ENCODE measurements around the gene SPOUT1.

DNA sequence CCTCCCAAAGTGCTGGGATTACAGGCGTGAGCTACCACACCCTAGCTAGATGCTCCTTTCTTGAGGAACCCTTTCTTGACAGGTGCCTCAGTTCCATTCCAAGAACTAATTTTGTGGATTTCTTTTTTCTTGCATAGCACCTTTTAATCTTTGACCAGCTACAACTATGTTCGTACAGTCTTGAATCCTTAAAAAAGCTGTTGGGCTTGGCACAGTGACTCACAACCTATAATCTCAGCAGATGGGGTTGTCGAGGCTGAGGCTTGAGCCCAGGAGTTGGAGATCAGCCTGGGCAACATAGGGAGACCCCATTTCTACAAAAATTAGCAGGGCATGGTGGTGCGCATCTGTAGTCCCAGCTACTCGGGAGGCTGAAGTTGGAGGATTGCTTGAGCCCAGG lies 56.5 kb downstream of the SPOUT1 start:
- TF ChIP-seq CTCF (IDR thresholded peaks at IDR 0.05; ENCODE audit: low read length) (no peak), EZH2phosphoT487 (IDR thresholded peaks at IDR 0.05; ENCODE audit: low read length) (no peak), EZH2 (optimal IDR thresholded peaks at IDR 0.05; ENCODE audit: low read depth, low read length) (no peak)

Measured in MM.1S (cell line).